ENCODE data around the gene ABCD4. TPM values are rescaled to one million over a fixed set of nuclear protein-coding genes. Genes with fewer than 3 reads are reported as not detected.

The ABCD4 gene
- total and polyA plus RNA-seq, 2 experiments from 2014 or later, result 60.5 to 73.1 TPM

DNA sequence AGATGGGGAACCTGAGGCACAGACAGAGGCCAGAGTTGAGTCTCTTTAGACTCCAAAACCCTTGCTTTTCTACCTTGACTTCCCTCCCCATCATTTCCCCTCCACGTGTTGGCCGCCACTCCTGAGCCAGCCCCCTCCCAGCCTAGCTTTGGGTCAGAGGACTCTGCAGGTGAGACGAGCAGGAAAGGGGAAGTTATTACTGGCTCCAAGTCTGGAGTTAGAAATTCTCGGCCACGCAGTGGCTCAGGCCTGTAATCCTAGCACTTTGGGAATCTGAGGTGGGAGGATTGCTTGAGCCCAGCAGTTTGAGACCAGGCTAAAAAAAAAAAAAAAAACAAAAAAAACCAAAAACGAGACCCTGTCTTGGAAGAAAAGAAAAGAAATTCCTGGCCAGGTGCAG, 54.7 kb downstream of the ABCD4 start (continued):
- TF ChIP-seq, protein P1, sequence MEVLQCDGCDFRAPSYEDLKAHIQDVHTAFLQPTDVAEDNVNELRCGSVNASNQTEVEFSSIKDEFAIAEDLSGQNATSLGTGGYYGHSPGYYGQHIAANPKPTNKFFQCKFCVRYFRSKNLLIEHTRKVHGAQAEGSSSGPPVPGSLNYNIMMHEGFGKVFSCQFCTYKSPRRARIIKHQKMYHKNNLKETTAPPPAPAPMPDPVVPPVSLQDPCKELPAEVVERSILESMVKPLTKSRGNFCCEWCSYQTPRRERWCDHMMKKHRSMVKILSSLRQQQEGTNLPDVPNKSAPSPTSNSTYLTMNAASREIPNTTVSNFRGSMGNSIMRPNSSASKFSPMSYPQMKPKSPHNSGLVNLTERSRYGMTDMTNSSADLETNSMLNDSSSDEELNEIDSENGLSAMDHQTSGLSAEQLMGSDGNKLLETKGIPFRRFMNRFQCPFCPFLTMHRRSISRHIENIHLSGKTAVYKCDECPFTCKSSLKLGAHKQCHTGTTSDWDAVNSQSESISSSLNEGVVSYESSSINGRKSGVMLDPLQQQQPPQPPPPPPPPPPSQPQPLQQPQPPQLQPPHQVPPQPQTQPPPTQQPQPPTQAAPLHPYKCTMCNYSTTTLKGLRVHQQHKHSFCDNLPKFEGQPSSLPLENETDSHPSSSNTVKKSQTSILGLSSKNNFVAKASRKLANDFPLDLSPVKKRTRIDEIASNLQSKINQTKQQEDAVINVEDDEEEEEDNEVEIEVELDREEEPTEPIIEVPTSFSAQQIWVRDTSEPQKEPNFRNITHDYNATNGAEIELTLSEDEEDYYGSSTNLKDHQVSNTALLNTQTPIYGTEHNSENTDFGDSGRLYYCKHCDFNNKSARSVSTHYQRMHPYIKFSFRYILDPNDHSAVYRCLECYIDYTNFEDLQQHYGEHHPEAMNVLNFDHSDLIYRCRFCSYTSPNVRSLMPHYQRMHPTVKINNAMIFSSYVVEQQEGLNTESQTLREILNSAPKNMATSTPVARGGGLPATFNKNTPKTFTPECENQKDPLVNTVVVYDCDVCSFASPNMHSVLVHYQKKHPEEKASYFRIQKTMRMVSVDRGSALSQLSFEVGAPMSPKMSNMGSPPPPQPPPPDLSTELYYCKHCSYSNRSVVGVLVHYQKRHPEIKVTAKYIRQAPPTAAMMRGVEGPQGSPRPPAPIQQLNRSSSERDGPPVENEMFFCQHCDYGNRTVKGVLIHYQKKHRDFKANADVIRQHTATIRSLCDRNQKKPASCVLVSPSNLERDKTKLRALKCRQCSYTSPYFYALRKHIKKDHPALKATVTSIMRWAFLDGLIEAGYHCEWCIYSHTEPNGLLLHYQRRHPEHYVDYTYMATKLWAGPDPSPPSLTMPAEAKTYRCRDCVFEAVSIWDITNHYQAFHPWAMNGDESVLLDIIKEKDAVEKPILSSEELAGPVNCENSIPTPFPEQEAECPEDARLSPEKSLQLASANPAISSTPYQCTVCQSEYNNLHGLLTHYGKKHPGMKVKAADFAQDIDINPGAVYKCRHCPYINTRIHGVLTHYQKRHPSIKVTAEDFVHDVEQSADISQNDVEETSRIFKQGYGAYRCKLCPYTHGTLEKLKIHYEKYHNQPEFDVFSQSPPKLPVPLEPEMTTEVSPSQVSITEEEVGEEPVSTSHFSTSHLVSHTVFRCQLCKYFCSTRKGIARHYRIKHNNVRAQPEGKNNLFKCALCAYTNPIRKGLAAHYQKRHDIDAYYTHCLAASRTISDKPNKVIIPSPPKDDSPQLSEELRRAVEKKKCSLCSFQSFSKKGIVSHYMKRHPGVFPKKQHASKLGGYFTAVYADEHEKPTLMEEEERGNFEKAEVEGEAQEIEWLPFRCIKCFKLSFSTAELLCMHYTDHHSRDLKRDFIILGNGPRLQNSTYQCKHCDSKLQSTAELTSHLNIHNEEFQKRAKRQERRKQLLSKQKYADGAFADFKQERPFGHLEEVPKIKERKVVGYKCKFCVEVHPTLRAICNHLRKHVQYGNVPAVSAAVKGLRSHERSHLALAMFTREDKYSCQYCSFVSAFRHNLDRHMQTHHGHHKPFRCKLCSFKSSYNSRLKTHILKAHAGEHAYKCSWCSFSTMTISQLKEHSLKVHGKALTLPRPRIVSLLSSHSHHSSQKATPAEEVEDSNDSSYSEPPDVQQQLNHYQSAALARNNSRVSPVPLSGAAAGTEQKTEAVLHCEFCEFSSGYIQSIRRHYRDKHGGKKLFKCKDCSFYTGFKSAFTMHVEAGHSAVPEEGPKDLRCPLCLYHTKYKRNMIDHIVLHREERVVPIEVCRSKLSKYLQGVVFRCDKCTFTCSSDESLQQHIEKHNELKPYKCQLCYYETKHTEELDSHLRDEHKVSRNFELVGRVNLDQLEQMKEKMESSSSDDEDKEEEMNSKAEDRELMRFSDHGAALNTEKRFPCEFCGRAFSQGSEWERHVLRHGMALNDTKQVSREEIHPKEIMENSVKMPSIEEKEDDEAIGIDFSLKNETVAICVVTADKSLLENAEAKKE (CRISPR knock-in tag; IDR thresholded peaks at IDR 0.05), result no peak

DNA sequence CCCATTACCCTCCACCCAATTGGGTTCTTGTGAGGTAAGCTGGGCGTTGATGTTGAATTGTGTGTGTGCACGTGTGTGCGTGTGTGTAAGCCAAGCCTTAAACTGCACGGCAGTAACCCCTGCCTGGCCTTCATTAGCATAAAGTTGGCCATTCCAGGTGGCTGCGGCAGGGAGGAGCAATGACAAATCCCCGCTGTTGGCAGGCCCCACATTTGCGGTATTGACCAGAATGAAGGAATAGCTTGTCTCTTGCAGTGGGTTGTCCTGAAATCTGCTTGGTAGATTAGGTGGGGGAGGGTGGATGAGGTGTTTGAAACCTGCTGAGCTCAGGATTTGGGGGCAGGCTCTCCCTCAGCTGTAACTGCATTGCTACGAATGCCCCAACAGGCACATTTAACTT, 56.2 kb downstream of the ABCD4 start:
- Histone ChIP-seq H3K27me3 (ENCODE audit: insufficient read depth) (peaks cover 38% of the 10 kb centered on the region), H3K9me2 (ENCODE audit: insufficient read depth) (no peaks in the 10 kb centered on the region), H3K36me3 (ENCODE audit: insufficient read depth) (no peaks in the 10 kb centered on the region), H3F3A (replicated peaks; ENCODE audit: low read depth) (peaks cover 14% of the 10 kb centered on the region; the same call in 1 of the 2 replicates), H2AFZ (no peak overlapping the region), H3K27ac (ENCODE audit: low read depth) (no peak overlapping the region), H3K4me2 (no peak overlapping the region), H4K20me1 (replicated peaks; ENCODE audit: insufficient read depth) (0 out of 2 replicates have a peak, but pooled peaks cover 7% of the 10 kb centered on the region), H3K4me3 (no peak overlapping the region), H3K4me1 (ENCODE audit: insufficient read depth) (peaks cover 39% of the 10 kb centered on the region), H3K79me2 (replicated peaks; ENCODE audit: insufficient read depth) (no peaks in the 10 kb centered on the region)
- ATAC-seq (no peak), DNase-seq (ENCODE audit: low spot score) (no peak)
- no peak overlapping the region for H3K27ac Mint-ChIP-seq
- H3K4me1 Mint-ChIP-seq, result peaks cover 54% of the 10 kb centered on the region
- H3K9me3 Mint-ChIP-seq, result peaks cover 7% of the 10 kb centered on the region
- no peak overlapping the region; the same call in 2 of the 3 replicates for H3K4me3 Mint-ChIP-seq
- H3K36me3 Mint-ChIP-seq (ENCODE audit: low read depth), result peaks cover 1% of the 10 kb centered on the region; the same call in 1 of the 3 replicates
- peaks cover 56% of the 10 kb centered on the region for H3K27me3 Mint-ChIP-seq (ENCODE audit: insufficient read depth, low read depth, poor library complexity)
- TF ChIP-seq POLR2AphosphoS5 (IDR thresholded peaks at IDR 0.05; ENCODE audit: low read depth) (no peak), NANOG (IDR thresholded peaks at IDR 0.05; ENCODE audit: borderline replicate concordance) (no peak), EZH2phosphoT487 (IDR thresholded peaks at IDR 0.05; ENCODE audit: unreplicated experiment) (no peak), ZNF114 (CRISPR knock-in tag; IDR thresholded peaks at IDR 0.05) (no peak), JUNB (IDR thresholded peaks at IDR 0.05; ENCODE audit: unreplicated experiment) (no peak), ZNF331 (CRISPR knock-in tag; IDR thresholded peaks at IDR 0.05; ENCODE audit: low read depth) (no peak), CREB1 (CRISPR knock-in tag; IDR thresholded peaks at IDR 0.05; ENCODE audit: low read depth) (no peak), EZH2 (IDR thresholded peaks at IDR 0.05; ENCODE audit: low read depth, unreplicated experiment) (no peak)
- TF ChIP-seq, protein P2, sequence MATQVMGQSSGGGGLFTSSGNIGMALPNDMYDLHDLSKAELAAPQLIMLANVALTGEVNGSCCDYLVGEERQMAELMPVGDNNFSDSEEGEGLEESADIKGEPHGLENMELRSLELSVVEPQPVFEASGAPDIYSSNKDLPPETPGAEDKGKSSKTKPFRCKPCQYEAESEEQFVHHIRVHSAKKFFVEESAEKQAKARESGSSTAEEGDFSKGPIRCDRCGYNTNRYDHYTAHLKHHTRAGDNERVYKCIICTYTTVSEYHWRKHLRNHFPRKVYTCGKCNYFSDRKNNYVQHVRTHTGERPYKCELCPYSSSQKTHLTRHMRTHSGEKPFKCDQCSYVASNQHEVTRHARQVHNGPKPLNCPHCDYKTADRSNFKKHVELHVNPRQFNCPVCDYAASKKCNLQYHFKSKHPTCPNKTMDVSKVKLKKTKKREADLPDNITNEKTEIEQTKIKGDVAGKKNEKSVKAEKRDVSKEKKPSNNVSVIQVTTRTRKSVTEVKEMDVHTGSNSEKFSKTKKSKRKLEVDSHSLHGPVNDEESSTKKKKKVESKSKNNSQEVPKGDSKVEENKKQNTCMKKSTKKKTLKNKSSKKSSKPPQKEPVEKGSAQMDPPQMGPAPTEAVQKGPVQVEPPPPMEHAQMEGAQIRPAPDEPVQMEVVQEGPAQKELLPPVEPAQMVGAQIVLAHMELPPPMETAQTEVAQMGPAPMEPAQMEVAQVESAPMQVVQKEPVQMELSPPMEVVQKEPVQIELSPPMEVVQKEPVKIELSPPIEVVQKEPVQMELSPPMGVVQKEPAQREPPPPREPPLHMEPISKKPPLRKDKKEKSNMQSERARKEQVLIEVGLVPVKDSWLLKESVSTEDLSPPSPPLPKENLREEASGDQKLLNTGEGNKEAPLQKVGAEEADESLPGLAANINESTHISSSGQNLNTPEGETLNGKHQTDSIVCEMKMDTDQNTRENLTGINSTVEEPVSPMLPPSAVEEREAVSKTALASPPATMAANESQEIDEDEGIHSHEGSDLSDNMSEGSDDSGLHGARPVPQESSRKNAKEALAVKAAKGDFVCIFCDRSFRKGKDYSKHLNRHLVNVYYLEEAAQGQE (IDR thresholded peaks at IDR 0.05; ENCODE audit: unreplicated experiment), result no peak
- TF ChIP-seq, protein P3, sequence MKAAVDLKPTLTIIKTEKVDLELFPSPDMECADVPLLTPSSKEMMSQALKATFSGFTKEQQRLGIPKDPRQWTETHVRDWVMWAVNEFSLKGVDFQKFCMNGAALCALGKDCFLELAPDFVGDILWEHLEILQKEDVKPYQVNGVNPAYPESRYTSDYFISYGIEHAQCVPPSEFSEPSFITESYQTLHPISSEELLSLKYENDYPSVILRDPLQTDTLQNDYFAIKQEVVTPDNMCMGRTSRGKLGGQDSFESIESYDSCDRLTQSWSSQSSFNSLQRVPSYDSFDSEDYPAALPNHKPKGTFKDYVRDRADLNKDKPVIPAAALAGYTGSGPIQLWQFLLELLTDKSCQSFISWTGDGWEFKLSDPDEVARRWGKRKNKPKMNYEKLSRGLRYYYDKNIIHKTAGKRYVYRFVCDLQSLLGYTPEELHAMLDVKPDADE (IDR thresholded peaks at IDR 0.05), result no peak
